Left colon (tissue), 2 donors: ENCODE results near the gene ANKS1B. TPM values are rescaled to one million over a fixed set of nuclear protein-coding genes. Genes with fewer than 3 reads are reported as not detected.
"Not testable (repeated sequence)": the region's sequence is repeated elsewhere in the genome, so short reads cannot be mapped to it uniquely, and the experiment has no call there.

Source experiments
- ATAC-seq: fragments of 200-7000 bp; cut with Tn5 transposase; one replicate; pipeline ENCODE4 v1.9.1; 2020; ENCODE audit warnings: mild to moderate bottlenecking, moderate library complexity
- DNase-seq, 2 donors: peaks; one replicate each; pipeline ENCODE4 v3.0.0-alpha.2; 2020
- intact Hi-C, 2 donors: fragments of 100-400 bp; cut with DNase I in 1 of 2; cut with micrococcal nuclease in 1 of 2; formaldehyde crosslinking; loops; one replicate each; pipeline versions ENCODE4 v1.11.2 to v1.14.0; 2022; cut with DNase I, micrococcal nuclease
- total RNA-seq, 2 donors: library from RNA; stranded (reverse); fragmentation: NEBNext Ultra II Directional; extraction: Animal tissue kit (Norgen Biotek cat#: 25700); gene quantifications; one replicate each; pipeline ENCODE4 v1.2.1, GENCODE V29; 2021
- donor health status: DM: no; HTN: no; CAD: no.
- donor health status: DM: yes; HTN: yes; CAD: no.

ANKS1B gene
- total RNA-seq, 2 donors from 2014 or later = 1.1 to 4.1 TPM

DNA sequence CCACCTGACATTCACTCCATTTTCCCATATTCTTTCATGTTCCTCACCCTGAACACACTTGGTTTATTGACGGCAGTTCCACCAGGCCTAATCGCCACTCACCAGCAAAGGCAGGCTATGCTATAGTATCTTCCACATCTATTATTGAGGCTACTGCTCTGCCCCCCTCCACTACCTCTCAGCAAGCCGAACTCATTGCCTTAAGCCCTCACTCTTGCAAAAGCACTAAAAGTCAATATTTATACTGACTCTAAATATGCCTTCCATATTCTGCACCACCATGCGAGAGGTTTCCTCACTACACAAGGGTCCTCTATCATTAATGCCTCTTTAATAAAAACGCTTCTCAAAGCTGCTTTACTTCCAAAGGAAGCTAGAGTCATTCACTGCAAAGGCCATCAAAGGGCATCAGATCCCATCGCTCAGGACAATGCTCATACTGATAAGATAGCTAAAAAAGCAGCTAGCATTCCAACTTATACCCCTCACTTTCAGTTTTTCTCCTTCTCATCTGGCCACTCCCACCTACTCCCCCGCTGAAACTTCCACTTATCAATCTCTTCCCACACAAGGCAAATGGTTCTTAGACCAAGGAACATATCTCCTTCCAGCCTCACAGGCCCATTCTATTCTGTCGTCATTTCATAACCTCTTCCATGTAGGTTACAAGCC is 265.2 kb downstream of the ANKS1B start:
- DNase-seq, ATAC-seq, intact Hi-C loops: not testable (repeated sequence)

DNA sequence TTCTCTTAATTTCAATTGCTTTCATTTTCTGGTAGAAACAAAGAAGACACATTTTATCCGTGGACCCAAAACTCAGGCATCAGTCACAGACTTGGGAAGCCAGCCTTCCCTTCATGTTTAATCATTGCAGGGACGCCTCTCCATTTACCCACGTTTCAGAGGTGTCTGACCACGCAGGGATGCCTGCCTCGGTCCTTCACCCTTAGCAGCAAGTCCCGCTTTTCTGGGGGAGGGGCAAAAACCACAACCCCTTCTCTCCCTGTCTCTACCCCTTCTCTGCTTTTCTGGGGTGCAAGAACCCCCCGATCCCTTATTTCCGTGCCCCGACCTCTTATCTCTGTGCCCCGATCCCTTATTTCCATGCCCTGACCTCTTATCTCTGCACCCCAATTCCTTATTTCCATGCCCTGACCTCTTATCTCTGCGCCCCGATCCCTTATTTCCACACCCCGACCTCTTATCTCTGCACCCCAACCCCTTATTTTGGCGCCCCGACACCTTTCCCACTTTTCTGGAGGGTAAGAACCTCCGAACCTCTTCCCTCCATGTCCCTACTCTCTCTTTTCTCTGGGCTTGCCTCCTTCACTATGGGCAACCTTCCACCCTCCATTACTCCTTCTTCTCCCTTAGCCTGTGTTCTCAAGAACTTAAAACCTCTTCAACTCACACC is 268.8 kb downstream of the ANKS1B start:
- intact Hi-C loops, ATAC-seq, DNase-seq: not testable (repeated sequence)

DNA sequence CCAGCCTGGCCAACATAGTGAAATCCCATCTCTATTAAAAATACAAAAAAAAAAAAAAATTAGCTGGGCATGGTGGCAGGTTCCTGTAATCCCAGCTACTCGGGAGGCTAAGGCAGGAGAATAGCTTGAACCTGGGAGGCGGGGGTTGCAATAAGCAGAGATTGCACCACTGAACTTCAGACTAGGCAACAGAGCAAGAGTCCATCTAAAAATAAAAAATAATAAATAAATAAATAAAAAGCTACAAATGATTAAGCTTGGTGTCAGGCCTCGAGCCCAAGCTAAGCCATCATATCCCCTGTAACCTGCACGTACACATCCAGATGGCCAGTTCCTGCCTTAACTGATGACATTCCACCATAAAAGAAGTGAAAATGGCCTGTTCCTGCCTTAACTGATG is 269.8 kb downstream of the ANKS1B start:
- DNase-seq, intact Hi-C loops, ATAC-seq: not testable (repeated sequence)

DNA sequence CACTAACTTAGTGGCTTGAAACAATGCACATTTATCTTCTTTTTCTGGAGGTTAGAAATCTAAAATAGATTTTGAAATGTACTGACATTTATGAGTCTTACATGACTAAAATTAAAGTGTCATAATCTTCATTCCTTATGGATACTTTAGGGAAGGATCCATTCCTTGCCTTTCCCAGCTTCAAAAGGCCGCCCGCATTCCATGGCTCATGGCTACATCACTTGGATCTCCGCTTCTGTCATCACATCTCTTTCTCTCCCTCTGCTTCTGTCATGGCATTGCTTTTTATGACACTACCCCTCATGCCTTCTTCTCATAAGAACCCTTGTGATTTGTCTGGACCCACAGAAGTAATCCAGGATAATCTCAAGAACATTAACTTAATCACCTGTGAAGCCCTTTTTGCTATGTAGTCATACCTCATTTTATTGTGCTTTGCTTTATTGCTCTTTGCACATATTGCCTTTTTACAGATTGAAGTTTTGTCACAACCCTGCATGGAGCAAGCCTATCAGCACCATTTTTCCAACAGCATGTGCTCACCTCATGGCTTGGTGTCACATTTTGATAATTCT is 270.7 kb downstream of the ANKS1B start:
- DNase-seq = no peak
- intact Hi-C loops = no loop called here
- no peak for ATAC-seq

GRCh38 chr12:99712281-99712680 is 272.5 kb downstream of the ANKS1B start:
- ATAC-seq = no peak
- DNase-seq = no peak
- intact Hi-C loops = no loop called here

DNA sequence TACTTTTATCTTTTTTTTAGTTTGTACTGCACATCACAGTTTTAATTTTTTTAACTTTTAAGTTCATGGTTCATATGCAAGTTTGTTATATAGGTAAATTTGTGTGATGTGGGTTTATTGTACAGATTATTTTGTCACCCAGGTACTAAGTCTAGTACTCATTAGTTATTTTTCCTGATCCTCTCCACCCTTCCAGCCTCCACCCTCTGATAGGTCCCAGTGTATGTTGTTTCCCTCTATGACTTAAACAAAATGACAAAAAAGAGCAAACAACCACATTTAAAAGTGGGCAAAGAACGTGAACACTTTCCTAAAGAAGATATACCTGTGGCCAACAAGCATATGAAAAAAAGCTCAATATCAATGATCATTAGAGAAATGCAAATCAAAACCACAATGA is 273.5 kb downstream of the ANKS1B start:
- intact Hi-C loops = no loop called here
- ATAC-seq = no peak
- no peak for DNase-seq

GRCh38 chr12:99709619-99710018 is 275.1 kb downstream of the ANKS1B start:
- DNase-seq = no peak
- intact Hi-C loops = no loop called here

DNA sequence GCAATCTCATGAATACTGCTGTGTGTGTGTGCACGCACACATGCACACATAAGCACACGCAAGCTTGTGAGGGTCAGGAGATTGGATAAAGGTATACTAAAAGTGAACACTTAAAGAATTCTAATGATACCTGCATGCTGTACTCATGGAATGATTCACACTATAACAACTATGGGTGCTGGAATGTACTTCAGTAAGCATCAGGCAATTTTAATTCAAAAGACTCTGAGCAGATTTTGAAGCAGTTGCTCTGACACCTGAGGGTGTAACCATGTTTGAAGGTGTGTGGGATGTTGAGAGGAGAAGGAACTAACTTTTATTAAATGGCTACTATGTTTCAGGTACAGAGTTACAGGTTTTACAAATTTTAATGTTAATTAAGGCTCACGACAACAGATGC is 275.6 kb downstream of the ANKS1B start:
- intact Hi-C loops = no loop called here
- ATAC-seq (no peak), DNase-seq (no peak)

More at GRCh38 chr12:99709619-99710018, 275.1 kb downstream of the ANKS1B start:
- ATAC-seq = no peak

GRCh38 chr12:99707883-99708282 is 276.9 kb downstream of the ANKS1B start:
- intact Hi-C loops = no loop called here
- ATAC-seq (no peak), DNase-seq (no peak)

DNA sequence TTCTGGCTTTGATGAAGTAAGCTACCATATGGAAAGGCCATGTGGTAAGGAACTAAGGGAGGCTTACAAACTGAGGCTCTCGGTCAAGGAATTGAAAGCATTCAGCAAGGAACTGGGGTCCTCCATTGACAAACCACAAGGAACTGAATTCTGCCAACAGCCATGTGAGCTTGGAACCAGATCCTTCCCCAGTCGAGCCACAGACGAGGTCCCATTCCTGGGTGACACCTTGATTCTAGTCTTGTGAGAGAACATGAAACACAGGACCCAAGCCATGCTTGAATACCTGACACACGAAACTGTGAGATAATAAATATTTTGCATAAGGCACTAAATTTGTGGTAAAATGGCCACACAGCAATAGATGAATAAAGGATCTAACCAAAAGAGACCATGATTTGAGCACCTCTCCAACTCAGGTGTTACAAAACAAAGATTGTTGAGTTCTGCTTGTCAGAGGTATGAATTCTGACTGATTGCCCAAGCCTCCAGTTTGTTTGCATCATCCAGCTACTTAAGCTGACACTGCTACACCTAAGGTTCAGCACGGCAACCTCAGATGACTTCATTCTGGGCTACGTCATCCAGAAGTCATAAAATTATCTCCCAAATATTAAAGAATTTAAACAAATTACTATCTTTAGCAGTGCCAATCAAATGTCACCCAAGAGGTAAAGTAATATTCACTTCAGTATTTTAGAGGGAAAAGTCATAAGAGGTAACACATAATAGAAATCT is 277.8 kb downstream of the ANKS1B start:
- intact Hi-C loops = no loop called here
- ATAC-seq = no peak
- no peak for DNase-seq

GRCh38 chr12:99704458-99704857 is 280.3 kb downstream of the ANKS1B start:
- DNase-seq (no peak), ATAC-seq (no peak)
- intact Hi-C loops = no loop called here

GRCh38 chr12:99704036-99704435 is 280.7 kb downstream of the ANKS1B start:
- no peak for ATAC-seq
- DNase-seq = no peak
- intact Hi-C loops = no loop called here

DNA sequence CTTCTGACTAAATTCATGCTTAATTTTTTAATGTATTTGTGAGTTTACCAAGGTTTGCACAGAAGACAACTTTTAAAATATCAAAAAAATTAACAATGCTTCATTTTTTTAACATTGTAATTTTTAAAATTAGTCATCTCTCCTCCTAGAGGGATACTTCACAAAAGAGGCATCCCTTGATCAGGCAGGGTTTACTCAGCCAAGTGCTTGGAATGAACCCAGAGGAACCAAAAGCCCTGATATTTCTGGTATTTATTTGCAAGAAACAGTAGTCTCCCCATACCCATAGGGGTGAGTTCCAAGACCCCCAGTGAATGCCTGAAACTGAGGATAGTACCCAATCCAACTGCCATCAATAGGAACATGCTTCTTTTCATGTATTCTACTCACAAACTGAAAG is 284.7 kb downstream of the ANKS1B start:
- no peak for ATAC-seq
- intact Hi-C loops = no loop called here
- no peak for DNase-seq

GRCh38 chr12:99695050-99695449 is 289.7 kb downstream of the ANKS1B start:
- ATAC-seq (no peak), DNase-seq (no peak)
- intact Hi-C loops = no loop called here

DNA sequence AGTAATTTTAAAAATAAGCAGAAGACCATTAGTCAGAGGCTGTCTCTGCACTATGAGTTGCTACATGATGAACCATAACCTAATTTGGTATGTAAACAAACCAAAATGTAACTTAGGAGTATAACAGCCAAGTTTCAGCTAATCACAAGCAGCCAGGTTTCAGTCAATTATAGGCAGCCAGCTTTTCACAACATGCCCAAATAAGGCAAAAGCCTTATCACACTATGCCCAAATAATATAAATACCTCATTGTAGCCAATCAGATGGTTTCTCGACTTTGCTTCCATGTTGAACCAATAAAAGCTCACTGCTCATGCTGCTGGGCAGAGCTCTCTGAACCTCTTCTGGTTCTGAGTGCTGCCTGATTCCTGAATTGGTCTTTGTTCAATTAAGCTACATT is 298.6 kb downstream of the ANKS1B start:
- ATAC-seq (no peak), DNase-seq (no peak)
- intact Hi-C loops = no loop called here

DNA sequence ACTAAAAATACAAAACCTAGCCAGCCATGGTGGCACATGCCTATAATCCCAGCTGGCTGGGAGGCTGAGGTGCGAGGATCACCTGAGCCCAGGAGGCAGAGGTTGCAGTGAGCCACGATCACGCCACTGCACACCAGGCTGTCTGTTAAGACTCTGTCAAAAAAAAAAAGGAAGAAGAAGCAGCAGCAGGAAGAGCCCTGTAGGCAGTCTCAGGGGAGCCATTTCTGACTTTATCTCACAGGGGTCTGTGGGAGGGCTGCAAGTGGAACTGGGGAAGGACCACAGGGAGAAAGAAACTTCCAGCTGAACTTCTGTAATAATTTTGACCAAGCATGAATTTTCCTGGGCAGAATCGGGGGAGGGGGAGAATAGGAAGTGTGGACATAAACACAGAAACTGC is 304.5 kb downstream of the ANKS1B start:
- intact Hi-C loops = no loop called here
- no peak for ATAC-seq
- no peak for DNase-seq

- ATAC-seq = no peak
Measured at GRCh38 chr12:99670635-99671034, 314.1 kb downstream of the ANKS1B start.

GRCh38 chr12:99658671-99659349 is 325.9 kb downstream of the ANKS1B start:
- intact Hi-C loops = no loop called here
- no peak for ATAC-seq
- DNase-seq = no peak

More at GRCh38 chr12:99670635-99671034, 314.1 kb downstream of the ANKS1B start:
- intact Hi-C loops = no loop called here
- no peak for DNase-seq

- DNase-seq (no peak), ATAC-seq (no peak)
- intact Hi-C loops = no loop called here
Measured at GRCh38 chr12:99649551-99649950, 335.2 kb downstream of the ANKS1B start.
